ENCODE results near the gene ARHGAP42. TPM values are rescaled to one million over a fixed set of nuclear protein-coding genes. Genes with fewer than 3 reads are reported as not detected.
A peak's percentile ranks its signal among the peaks of the same experiment; 100 is the strongest.

Gene ARHGAP42
- total RNA-seq, 1 donor from 2014 or later, result 33.2 TPM

DNA sequence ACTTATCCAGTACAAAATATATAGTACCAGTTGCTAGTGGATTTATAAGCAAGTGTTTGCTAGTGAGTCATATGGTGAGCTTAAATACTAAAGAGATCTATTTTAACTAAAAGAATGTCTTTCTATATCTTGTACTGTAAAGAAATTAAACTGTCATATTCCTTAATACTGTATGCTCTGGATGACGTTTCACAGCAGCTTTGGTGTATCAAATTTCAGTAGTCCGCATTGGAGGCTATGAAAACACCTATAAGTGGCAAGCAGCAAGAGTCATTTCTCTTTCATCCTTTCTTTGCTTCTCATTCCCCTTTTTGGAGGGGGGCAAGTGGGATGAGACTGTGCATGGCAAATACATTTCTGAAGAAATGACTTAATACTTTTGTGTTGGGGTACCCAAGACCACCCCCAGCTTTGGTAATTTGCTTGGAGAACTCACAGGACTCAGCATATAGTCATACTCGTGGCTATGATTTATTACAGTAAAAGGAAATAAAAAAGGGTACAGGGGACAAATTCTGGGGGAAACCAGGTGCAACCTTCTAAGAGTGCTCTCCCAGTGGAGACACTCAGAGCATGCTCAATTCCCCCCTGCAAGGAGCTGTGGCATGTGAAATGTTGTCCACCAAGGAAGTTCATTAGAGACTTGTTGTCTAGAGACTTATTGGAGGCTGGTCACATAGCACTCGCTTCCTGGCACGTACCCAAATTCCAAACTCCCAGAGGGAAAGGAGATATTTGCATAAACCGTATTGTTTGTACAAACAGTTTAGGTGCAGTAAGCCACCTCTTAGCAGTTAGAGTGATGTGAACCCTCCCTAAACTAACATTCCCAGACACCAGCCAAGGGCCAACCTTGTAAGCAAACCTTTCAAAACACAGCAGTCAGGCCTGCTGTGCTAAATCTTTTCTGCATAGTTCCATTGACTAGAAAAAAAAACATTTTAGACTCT lies 231.7 kb downstream of the ARHGAP42 start:
- no peak overlapping the region for H3K9ac ChIP-seq (ENCODE audit: low read length)

DNA sequence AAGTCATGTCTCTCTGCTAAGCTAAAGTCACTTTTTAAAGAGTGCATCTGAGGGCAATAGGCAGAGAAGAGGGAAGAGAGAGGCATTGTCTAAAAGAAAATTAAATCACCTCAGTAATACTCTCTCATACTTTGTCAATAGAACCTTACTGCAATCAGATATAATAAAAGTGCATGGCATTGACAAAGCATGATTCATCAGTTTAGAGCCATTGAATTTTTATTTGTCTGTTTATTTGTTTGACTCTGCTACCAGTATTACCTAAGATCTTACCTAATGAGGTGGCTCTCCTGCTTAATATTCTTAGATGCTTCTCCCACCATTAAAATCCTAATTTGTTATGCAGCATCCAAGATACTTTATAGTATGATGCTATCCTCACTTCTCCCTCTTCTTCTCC lies 233.5 kb downstream of the ARHGAP42 start:
- Histone ChIP-seq H3K4me2 (ENCODE audit: low read length) (no peak overlapping the region), H4K20me1 (ENCODE audit: insufficient read depth, low read length) (no peaks in the 10 kb centered on the region), H2AFZ (ENCODE audit: low read depth, low read length) (no peak overlapping the region), H3K79me2 (ENCODE audit: insufficient read depth, low read length) (no peaks in the 10 kb centered on the region), H3K27ac (ENCODE audit: low read depth, low read length) (no peak overlapping the region), H3K9me3 (ENCODE audit: insufficient read depth, low read depth, low read length) (no peaks in the 10 kb centered on the region), H3K9ac (ENCODE audit: low read length) (no peak overlapping the region), H3K4me1 (ENCODE audit: insufficient read depth, low read length) (peaks cover 10% of the 10 kb centered on the region), H3K4me3 (ENCODE audit: insufficient read depth, low read depth, low read length) (no peak overlapping the region), H3K27me3 (ENCODE audit: insufficient read depth, low read length) (no peaks in the 10 kb centered on the region), H3K36me3 (ENCODE audit: insufficient read depth, low read length) (no peaks in the 10 kb centered on the region)
- FAIRE-seq, result no peak
- Mint-ChIP-seq H3K27me3 (ENCODE audit: low read depth, unreplicated experiment) (no peaks in the 10 kb centered on the region), H3K9me3 (ENCODE audit: unreplicated experiment) (no peaks in the 10 kb centered on the region), H3K27ac (ENCODE audit: unreplicated experiment) (no peak overlapping the region), H3K36me3 (ENCODE audit: low read depth, unreplicated experiment) (peaks cover 5% of the 10 kb centered on the region), H3K4me3 (ENCODE audit: unreplicated experiment) (no peak overlapping the region), H3K4me1 (ENCODE audit: low read depth, unreplicated experiment) (peaks cover 14% of the 10 kb centered on the region)
- TF ChIP-seq, protein P1, sequence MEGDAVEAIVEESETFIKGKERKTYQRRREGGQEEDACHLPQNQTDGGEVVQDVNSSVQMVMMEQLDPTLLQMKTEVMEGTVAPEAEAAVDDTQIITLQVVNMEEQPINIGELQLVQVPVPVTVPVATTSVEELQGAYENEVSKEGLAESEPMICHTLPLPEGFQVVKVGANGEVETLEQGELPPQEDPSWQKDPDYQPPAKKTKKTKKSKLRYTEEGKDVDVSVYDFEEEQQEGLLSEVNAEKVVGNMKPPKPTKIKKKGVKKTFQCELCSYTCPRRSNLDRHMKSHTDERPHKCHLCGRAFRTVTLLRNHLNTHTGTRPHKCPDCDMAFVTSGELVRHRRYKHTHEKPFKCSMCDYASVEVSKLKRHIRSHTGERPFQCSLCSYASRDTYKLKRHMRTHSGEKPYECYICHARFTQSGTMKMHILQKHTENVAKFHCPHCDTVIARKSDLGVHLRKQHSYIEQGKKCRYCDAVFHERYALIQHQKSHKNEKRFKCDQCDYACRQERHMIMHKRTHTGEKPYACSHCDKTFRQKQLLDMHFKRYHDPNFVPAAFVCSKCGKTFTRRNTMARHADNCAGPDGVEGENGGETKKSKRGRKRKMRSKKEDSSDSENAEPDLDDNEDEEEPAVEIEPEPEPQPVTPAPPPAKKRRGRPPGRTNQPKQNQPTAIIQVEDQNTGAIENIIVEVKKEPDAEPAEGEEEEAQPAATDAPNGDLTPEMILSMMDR (IDR thresholded peaks at IDR 0.05; ENCODE audit: insufficient read depth, low read depth, low read length), result no peak
- TF ChIP-seq EZH2 (IDR thresholded peaks at IDR 0.05; ENCODE audit: insufficient read depth, low read length), result no peak
- no peak for DNase-seq (ENCODE audit: low read depth)

More for the DNA sequence above, 231.7 kb downstream of the ARHGAP42 start:
- Histone ChIP-seq H4K20me1 (ENCODE audit: insufficient read depth, low read length) (no peaks in the 10 kb centered on the region), H2AFZ (ENCODE audit: low read depth, low read length) (no peak overlapping the region), H3K27me3 (ENCODE audit: insufficient read depth, low read length) (no peaks in the 10 kb centered on the region), H3K27ac (ENCODE audit: low read depth, low read length) (no peak overlapping the region), H3K4me2 (ENCODE audit: low read length) (peak overlapping the region; percentile 6), H3K4me3 (ENCODE audit: insufficient read depth, low read depth, low read length) (no peak overlapping the region), H3K79me2 (ENCODE audit: insufficient read depth, low read length) (no peaks in the 10 kb centered on the region), H3K36me3 (ENCODE audit: insufficient read depth, low read length) (no peaks in the 10 kb centered on the region), H3K9me3 (ENCODE audit: insufficient read depth, low read depth, low read length) (no peaks in the 10 kb centered on the region), H3K4me1 (ENCODE audit: insufficient read depth, low read length) (peaks cover 10% of the 10 kb centered on the region)
- Mint-ChIP-seq H3K27me3 (ENCODE audit: low read depth, unreplicated experiment) (no peaks in the 10 kb centered on the region), H3K36me3 (ENCODE audit: low read depth, unreplicated experiment) (peaks cover 7% of the 10 kb centered on the region), H3K9me3 (ENCODE audit: unreplicated experiment) (no peaks in the 10 kb centered on the region), H3K4me3 (ENCODE audit: unreplicated experiment) (no peak overlapping the region), H3K27ac (ENCODE audit: unreplicated experiment) (no peak overlapping the region), H3K4me1 (ENCODE audit: low read depth, unreplicated experiment) (peaks cover 13% of the 10 kb centered on the region)
- no peak for DNase-seq (ENCODE audit: low read depth)
- FAIRE-seq, result no peak
- TF ChIP-seq, protein P1 (IDR thresholded peaks at IDR 0.05; ENCODE audit: insufficient read depth, low read depth, low read length), result no peak
- no peak for TF ChIP-seq EZH2 (IDR thresholded peaks at IDR 0.05; ENCODE audit: insufficient read depth, low read length)

DNA sequence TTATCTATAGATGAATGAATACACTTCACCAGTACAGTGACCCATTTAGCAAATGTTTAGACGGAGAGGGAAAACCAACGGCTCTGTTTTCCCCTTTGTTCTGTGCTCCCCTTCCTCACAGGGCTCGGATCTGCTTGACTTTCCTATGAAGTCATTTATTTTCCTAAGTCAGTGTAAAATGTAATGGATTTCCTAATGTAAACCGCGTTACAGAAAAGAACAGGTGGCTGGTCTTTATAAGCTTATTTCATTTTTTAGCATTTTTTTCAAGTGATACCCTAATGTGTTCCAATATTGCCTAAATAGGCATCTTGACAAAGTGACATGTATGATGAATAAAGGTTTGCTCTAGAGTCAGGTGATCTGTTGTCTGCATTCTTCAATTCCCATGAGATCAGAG lies 235.0 kb downstream of the ARHGAP42 start:
- H2AFZ ChIP-seq (ENCODE audit: low read depth, low read length), result no peak overlapping the region
- FAIRE-seq (no peak), DNase-seq (ENCODE audit: low read depth) (no peak)
- no peaks in the 10 kb centered on the region for H3K9me3 ChIP-seq (ENCODE audit: insufficient read depth, low read depth, low read length)
- Mint-ChIP-seq H3K9me3 (ENCODE audit: unreplicated experiment) (no peaks in the 10 kb centered on the region), H3K4me3 (ENCODE audit: unreplicated experiment) (no peak overlapping the region), H3K27ac (ENCODE audit: unreplicated experiment) (no peak overlapping the region), H3K4me1 (ENCODE audit: low read depth, unreplicated experiment) (peaks cover 19% of the 10 kb centered on the region), H3K27me3 (ENCODE audit: low read depth, unreplicated experiment) (no peaks in the 10 kb centered on the region), H3K36me3 (ENCODE audit: low read depth, unreplicated experiment) (no peaks in the 10 kb centered on the region)
- H3K79me2 ChIP-seq (ENCODE audit: insufficient read depth, low read length), result no peaks in the 10 kb centered on the region
- no peaks in the 10 kb centered on the region for H4K20me1 ChIP-seq (ENCODE audit: insufficient read depth, low read length)
- no peaks in the 10 kb centered on the region for H3K27me3 ChIP-seq (ENCODE audit: insufficient read depth, low read length)
- H3K4me2 ChIP-seq (ENCODE audit: low read length), result no peak overlapping the region
- H3K9ac ChIP-seq (ENCODE audit: low read length), result no peak overlapping the region
- TF ChIP-seq EZH2 (IDR thresholded peaks at IDR 0.05; ENCODE audit: insufficient read depth, low read length), result no peak
- TF ChIP-seq, protein P1 (IDR thresholded peaks at IDR 0.05; ENCODE audit: insufficient read depth, low read depth, low read length), result no peak
- H3K36me3 ChIP-seq (ENCODE audit: insufficient read depth, low read length), result no peaks in the 10 kb centered on the region
- peaks cover 16% of the 10 kb centered on the region for H3K4me1 ChIP-seq (ENCODE audit: insufficient read depth, low read length)
- H3K27ac ChIP-seq (ENCODE audit: low read depth, low read length), result no peak overlapping the region
- H3K4me3 ChIP-seq (ENCODE audit: insufficient read depth, low read depth, low read length), result no peak overlapping the region
